Heart left ventricle (tissue), 16 donors: ENCODE data around the gene SCARB1. TPM values are rescaled to one million over a fixed set of nuclear protein-coding genes. Genes with fewer than 3 reads are reported as not detected.

Experiments used
- ATAC-seq, 4 donors: fragments of 200-7000 bp; cut with Tn5 transposase; one replicate each; pipeline ENCODE4 v1.9.1; 2020 to 2022; ENCODE audit warnings: moderate library complexity in 4 of 4, mild to moderate bottlenecking in 3 of 4, moderate number of reproducible peaks in 1 of 4
- DNase-seq, 5 donors: peaks; one replicate each; pipeline ENCODE4 v3.0.0-alpha.2; 2020
- H3K27ac ChIP-seq, 12 donors: fragments of 200-600 bp; sonication (generic) in 4 of 12; one replicate each; pipeline versions ENCODE4 v1.5.0 to v1.8.0; 2016 to 2022; ENCODE audit warnings: mild to moderate bottlenecking in 2 of 12
- H3K27me3 ChIP-seq, 9 donors: fragments of 200-600 bp; sonication (generic) in 2 of 9; one replicate each; pipeline versions ENCODE4 v1.5.1 to v1.8.0; 2016 to 2022; ENCODE audit warnings: mild to moderate bottlenecking in 3 of 9
- H3K36me3 ChIP-seq, 9 donors: fragments of 200-600 bp; sonication (generic) in 2 of 9; one replicate each; pipeline versions ENCODE4 v1.5.0 to v1.8.0; 2018 to 2022; ENCODE audit warnings: mild to moderate bottlenecking in 2 of 9
- H3K4me1 ChIP-seq, 12 donors: fragments of 200-600 bp; sonication (generic) in 4 of 12; one replicate each; pipeline versions ENCODE4 v1.5.0 to v1.8.0; 2016 to 2022; ENCODE audit warnings: mild to moderate bottlenecking in 3 of 12
- H3K4me3 ChIP-seq, 12 donors: fragments of 200-600 bp; sonication (generic) in 4 of 12; one replicate each; pipeline versions ENCODE4 v1.5.0 to v1.8.0; 2017 to 2022; ENCODE audit warnings: mild to moderate bottlenecking in 9 of 12, moderate library complexity in 4 of 12
- H3K9me3 ChIP-seq, 12 donors: fragments of 200-600 bp; sonication (generic) in 4 of 12; one replicate each; pipeline versions ENCODE4 v1.5.0 to v1.8.0; 2016 to 2022; ENCODE audit warnings: mild to moderate bottlenecking in 1 of 12
- POLR2A ChIP-seq, 2 donors: fragments of 450-650 bp; IDR thresholded peaks; one replicate each; pipeline ENCODE4 v1.6.1; 2017; ENCODE audit warnings: antibody characterized with exemption in 2 of 2, mild to moderate bottlenecking in 2 of 2, moderate library complexity in 2 of 2
- WGBS, 4 donors: extraction: QIAGEN DNeasy Blood & Tissue Kit in 2 of 4; methylation state at CpG; one replicate each; pipeline versions ENCODE4 v1.1.5 to v1.1.7; 2013 to 2018; 5-methylcytosine and 5-hydroxymethylcytosine counted together
- intact Hi-C, 10 donors: fragments of 100-400 bp; cut with DNase I; formaldehyde crosslinking; loops; one replicate each; pipeline versions ENCODE4 v1.11.1 to v1.14.2; 2022
- polyA plus RNA-seq, 2 donors: library from polyadenylated mRNA; stranded (reverse); fragments of 200-250 nt; gene quantifications; one replicate each; pipeline ENCODE4 v1.2.3, GENCODE V29; 2013
- total RNA-seq, 9 donors: library from RNA; depleted of rRNA in 2 of 9; stranded (reverse); fragments of >200 nt in 2 of 9; fragmentation: NEBNext Ultra II Directional in 3 of 9; extraction: Animal tissue kit (Norgen Biotek cat#: 25700) in 3 of 9; gene quantifications; one replicate each; pipeline versions ENCODE4 v1.1.0 to v1.2.4, GENCODE V29; 2016 to 2023
- TF ChIP-seq, protein P1 (sequence below), 12 donors: fragments of 200-600 bp; sonication (generic) in 4 of 12; IDR thresholded peaks; one replicate each; pipeline versions ENCODE4 v1.5.0 to v1.8.0; 2018 to 2022; ENCODE audit warnings: antibody characterized with exemption in 12 of 12, mild to moderate bottlenecking in 5 of 12
- donor health status: ischemic (EF 13 %, LVEDD 7.1; RV severe dilation, severe dysfunction).
- donor health status: healthy with polysubstance abuse.
- donor health status: DM: no; HTN: yes; CAD: no.
- donor health status: DM: no; HTN: no; CAD: no.
- donor health status: ischemic (EF 25% LVEDD 6.9; RV normal size, moderate dysfunction).
- donor health status: ischemic (EF 25% LVEDD 5.7; RV mildly dilated, moderate dysfunction).
- donor health status: healthy.
- donor health status: DM: yes; HTN: yes; CAD: no.
- donor health status: ischemic (EF 35%, LVEDD 5.7; RV mildly dilated, moderate dysfunction).
- donor health status: nonischemic (EF 11% LVEDD 7.7; RV severe dilation, severe dysfunction).
- donor health status: DM: yes; HTN: yes; CAD: no.
- donor health status: PGD.
- donor health status: ischemic (EF 29% LVEDD 5.4; RV normal size, mild dysfunction).
- donor health status: nonischemic (EF 23%, LVEDD 6.1; RV moderate dilation, normal function).

Gene SCARB1
- total and polyA plus RNA-seq, 11 donors = 6.9 to 21.7 (median 14.0) TPM

DNA sequence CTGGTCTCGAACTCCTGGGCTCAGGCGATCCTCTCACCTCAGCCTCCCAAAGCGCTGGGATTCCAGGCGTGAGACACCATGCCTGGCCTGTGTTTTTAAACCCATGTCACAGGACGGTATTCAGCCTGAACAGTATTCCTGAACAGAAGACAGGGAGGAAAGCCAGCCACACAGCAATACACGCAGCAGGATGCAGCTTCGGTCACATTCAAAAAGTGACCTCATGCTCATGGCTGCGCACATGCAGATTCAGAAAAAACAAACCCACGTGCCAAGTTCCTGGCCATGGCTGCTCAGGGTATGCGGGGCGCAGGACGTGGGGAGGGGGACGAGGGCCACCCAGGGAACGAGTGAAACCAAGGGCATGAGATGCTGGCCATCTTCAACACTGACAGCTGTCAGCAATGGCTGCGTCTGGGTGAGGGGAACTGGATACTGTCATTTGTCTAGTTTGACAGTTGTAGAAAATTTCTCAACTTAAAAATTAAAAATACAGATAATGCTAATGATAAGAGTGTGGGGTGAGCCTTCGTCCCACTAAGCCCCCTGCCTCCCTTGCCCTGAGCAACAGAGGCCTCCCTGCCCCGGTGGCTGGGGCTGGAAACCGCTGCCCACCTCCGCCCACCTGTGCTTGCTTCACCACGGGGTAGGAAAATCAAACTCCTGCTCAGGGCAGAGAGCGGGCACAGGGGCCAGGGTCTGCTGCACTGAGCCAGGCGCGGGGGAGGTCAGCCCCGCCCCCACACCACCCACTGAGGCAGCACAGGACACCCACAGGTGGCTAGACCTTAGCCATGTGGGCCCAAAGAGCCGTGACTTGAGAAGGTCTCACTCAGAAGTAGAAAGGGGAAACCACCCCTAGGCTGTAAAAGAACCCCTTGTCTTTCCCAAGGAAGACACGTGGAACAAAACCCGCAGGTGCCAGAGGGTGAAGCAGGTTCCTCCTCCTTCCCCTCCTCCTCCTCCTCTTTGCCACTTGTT is 84.2 kb downstream of the SCARB1 start:
- WGBS, 4 donors = 78 to 81% (median 78%) methylated on average over 27 of the region's 27 CpGs
- DNase-seq = no peak
- Histone ChIP-seq H3K27me3 (no peaks in the 10 kb centered on the region), H3K36me3 (peaks cover 0 to 5% (median 0%) of the 10 kb centered on the region in 9 donors), H3K4me1 (peaks cover 0 to 13% (median 0%) of the 10 kb centered on the region in 12 donors), H3K4me3 (no peak overlapping the region), H3K27ac (no peak overlapping the region), H3K9me3 (no peaks in the 10 kb centered on the region)
- intact Hi-C loops = loop anchor here in 7 of 10 donors (10.0 kb wide), 5 partner anchors 125 to 875 kb away; no protein-coding TSS in a partner anchor
- no peak for TF ChIP-seq POLR2A (IDR thresholded peaks at IDR 0.05)
- TF ChIP-seq, protein P1, sequence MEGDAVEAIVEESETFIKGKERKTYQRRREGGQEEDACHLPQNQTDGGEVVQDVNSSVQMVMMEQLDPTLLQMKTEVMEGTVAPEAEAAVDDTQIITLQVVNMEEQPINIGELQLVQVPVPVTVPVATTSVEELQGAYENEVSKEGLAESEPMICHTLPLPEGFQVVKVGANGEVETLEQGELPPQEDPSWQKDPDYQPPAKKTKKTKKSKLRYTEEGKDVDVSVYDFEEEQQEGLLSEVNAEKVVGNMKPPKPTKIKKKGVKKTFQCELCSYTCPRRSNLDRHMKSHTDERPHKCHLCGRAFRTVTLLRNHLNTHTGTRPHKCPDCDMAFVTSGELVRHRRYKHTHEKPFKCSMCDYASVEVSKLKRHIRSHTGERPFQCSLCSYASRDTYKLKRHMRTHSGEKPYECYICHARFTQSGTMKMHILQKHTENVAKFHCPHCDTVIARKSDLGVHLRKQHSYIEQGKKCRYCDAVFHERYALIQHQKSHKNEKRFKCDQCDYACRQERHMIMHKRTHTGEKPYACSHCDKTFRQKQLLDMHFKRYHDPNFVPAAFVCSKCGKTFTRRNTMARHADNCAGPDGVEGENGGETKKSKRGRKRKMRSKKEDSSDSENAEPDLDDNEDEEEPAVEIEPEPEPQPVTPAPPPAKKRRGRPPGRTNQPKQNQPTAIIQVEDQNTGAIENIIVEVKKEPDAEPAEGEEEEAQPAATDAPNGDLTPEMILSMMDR (IDR thresholded peaks at IDR 0.05) = no peak
- peak in 1 of 4 donors; percentile 16 for ATAC-seq

DNA sequence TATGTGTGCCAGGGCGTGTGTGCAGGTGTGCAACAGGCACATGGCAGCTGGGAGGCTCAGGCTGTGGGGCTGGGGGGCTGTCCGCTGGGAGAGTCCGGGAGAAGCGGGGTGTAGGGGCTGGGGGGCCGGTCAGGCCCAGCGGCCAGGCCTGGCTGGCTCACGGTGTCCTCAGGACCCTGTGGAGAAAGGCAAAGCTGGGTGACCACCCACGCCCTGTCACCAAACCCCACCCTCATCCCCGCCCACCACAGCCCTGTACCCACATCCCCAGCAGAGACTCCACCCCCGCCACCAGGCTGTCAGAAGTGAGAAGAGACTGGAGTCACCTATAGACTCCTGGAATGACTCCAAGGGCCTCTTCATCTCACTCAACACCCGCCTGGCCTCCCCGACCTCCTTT is 85.3 kb downstream of the SCARB1 start:
- ATAC-seq = peak in 1 of 4 donors; percentile 5
- 85 to 97% (median 92%) methylated on average over 11 to 12 of the region's 12 CpGs for WGBS, 4 donors

DNA sequence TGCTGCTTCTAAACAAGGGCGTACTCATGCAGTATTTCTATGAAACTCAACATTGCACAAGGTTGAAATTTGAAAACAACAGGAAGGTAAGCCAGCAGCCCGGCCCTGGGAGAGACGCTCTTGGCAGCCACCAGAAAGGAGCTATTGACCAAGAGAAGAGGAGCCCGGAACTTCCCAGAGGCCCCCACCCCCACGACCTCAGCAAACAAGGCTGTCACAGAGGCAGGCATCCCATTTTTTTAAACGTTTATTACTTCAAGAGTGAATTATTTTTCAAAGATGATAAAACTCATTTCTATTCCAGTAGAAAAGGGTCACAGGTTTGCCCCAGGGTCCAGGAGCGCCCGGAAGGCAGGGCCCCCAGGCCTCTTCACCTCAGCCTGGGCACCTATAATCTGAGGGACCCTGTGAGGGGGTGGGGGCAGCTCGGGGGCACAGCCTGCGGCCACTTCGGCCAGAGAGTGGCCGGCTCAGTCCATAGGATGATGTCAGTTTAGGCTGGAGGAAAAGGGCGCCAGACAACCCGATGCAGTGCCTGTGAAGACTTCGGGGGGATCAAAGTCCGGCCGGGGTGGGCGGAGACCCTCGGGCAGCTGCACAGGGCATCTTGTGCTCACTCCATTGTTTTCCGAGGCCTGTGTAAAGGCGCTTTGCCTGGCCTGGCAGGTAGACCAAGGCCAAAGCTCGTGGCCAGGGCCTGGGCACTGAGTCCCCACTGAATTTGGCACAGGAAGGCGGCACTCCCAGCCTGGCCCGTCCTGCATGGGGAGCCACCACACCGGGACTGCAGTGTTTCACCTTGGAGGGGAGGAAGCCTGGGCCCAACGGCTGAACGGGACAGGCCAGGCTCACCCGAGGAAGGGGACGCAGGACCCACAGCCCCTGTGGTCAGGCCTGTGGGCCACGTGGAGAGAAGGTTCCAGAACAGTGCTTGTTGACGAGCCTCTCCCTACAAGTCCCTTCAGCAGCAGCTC is 86.0 kb downstream of the SCARB1 start:
- 87 to 89% (median 88%) methylated on average over 27 to 31 of the region's 31 CpGs for WGBS, 4 donors
- TF ChIP-seq, protein P1 (IDR thresholded peaks at IDR 0.05) = no peak
- TF ChIP-seq POLR2A (IDR thresholded peaks at IDR 0.05) = no peak
- Histone ChIP-seq H3K4me1 (peaks cover 0 to 22% (median 0%) of the 10 kb centered on the region in 12 donors), H3K36me3 (no peaks in the 10 kb centered on the region), H3K27me3 (no peaks in the 10 kb centered on the region), H3K4me3 (no peak overlapping the region), H3K27ac (no peak overlapping the region), H3K9me3 (no peaks in the 10 kb centered on the region)
- no peak for ATAC-seq
- DNase-seq = no peak
- intact Hi-C loops = loop anchor here in 6 of 10 donors (10.0 kb wide), 4 partner anchors 433 to 873 kb away; no protein-coding TSS in a partner anchor

More for the DNA sequence above, 85.3 kb downstream of the SCARB1 start:
- peaks cover 0 to 22% (median 0%) of the 10 kb centered on the region in 12 donors for H3K4me1 ChIP-seq
- no peak for TF ChIP-seq POLR2A (IDR thresholded peaks at IDR 0.05)
- TF ChIP-seq, protein P1 (IDR thresholded peaks at IDR 0.05) = no peak
- intact Hi-C loops = loop anchor here in 6 of 10 donors (10.0 kb wide), 4 partner anchors 434 to 874 kb away; no protein-coding TSS in a partner anchor
- no peaks in the 10 kb centered on the region for H3K9me3 ChIP-seq
- no peak overlapping the region for H3K4me3 ChIP-seq
- H3K27ac ChIP-seq = no peak overlapping the region
- H3K27me3 ChIP-seq = no peaks in the 10 kb centered on the region
- no peaks in the 10 kb centered on the region for H3K36me3 ChIP-seq
- no peak for DNase-seq
